HG02840 (cell line): Measurements from ENCODE around the gene PLEKHM3.

Source experiments
- ATAC-seq: cut with Tn5 transposase; IDR thresholded peaks from one replicate; pipeline ENCODE4 v1.9.1; 2021; ENCODE audit warnings: mild to moderate bottlenecking, moderate library complexity, moderate number of reproducible peaks; ENCODE audit not compliant: unreplicated experiment, low FRiP score

PLEKHM3 gene

DNA sequence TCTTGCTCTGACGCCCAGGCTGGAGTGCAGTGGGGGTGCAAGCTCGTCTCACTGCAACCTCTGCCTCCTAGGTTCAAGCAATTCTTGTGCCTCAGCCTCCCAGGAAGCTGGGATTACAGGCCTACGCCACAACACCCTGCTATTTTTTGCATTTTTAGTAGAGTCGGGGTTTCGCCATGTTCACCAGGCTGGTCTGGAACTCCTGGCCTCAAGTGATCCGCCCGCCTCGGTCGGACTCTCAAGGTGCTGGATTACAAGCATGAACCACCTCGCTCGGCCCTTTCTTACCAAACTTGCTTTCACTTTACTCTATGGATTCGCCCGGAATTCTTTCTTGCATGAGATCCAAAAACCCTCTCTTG lies 252.5 kb downstream of the PLEKHM3 start:
- ATAC-seq, result no peak

DNA sequence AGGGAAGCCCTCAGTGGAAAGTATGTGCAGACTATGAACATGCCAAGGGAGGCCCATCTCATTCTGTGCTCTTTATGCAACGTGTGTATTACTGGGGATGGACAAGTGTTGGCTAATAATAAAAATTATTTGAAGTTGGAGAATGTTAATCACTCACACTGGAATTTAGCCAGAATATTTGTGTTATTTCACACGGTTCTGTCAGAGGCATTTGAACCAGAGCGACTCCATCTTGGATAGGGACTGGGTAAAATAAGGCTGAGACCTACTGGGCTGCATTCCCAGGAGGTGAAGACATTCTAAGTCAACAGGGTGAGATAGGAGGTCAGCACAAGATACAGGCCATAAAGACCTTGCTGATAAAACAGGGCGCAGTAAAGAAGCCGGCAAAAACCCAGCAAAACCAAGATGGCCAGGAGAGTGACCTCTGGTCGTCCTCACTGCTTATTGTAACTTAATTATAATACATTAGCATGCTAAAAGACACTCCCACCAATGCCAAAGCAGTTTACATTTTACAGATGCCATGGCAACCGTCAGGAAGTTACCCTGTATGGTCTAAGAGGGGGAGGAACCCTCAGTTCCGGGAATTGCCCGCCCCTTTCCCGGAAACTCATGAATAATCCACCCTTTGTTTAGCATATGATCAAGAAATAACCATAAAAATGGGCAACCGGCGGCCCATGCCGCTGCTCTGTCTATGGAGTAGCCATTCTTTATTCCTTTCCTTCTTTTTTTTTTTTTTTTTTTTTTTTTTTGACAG lies 253.1 kb downstream of the PLEKHM3 start:
- no peak for ATAC-seq

DNA sequence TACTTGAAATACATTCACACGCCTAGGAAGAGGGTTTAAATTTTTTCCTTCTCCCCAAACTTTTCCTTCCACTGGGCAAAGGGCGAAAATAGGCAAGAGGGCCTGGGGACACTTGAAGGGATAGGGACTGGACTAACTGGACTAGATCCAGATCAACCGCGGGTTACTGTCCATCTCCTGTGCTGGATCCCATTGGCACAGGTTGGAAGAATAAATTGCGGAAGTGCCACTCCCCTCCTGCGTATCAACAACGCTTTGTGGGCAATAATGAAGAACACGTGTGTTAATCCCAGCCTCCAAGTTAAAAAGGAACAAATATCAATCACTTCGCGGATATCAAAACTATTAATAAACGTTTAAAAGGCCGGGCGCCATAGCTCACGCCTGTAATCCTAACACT lies 253.9 kb downstream of the PLEKHM3 start:
- no peak for ATAC-seq
